ENCODE data around the gene CCNL1. TPM values are rescaled to one million over a fixed set of nuclear protein-coding genes. Genes with fewer than 3 reads are reported as not detected.
A peak's percentile ranks its signal among the peaks of the same experiment; 100 is the strongest.

Gene CCNL1
- total RNA-seq, 2 experiments from 2014 or later, result 220 to 258 TPM

DNA sequence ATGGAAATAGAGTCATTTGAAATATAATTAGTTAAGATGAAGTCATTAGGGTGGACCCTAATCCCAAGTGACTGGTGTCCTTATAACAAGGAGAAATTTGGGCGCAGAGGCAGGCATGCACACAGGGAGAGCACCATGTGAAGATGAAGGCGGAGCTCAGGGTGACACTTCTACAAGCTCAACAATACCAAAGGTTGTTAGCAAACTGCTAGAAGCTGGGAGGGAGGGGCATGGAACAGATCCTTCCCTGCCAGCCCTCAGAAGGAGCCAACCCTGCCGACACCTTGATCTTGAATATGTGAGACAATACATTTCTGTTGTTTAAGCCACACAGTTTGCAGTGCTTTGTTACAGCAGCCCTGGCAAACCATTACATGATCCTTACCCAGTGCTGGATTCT is 57.8 kb downstream of the CCNL1 start:
- Mint-ChIP-seq H3K27ac (no peak overlapping the region), H3K4me3 (no peak overlapping the region), H3K9me3 (no peaks in the 10 kb centered on the region), H3K27me3 (no peaks in the 10 kb centered on the region), H3K36me3 (ENCODE audit: low read depth) (peaks cover 3% of the 10 kb centered on the region), H3K4me1 (peaks cover 53% of the 10 kb centered on the region)
- CTCF ChIA-PET, result interaction anchor here (1.2 to 2.1 kb wide), 5 partner anchors 9 to 34 kb away, joined by 3 to 15 read pairs (median 6); no protein-coding TSS in a partner anchor
- DNase-seq, result no peak
- POLR2A ChIA-PET, result interaction anchor here (0.5 kb wide), 1 partner anchor 421 kb away, joined by 3 read pairs; no protein-coding TSS in a partner anchor

DNA sequence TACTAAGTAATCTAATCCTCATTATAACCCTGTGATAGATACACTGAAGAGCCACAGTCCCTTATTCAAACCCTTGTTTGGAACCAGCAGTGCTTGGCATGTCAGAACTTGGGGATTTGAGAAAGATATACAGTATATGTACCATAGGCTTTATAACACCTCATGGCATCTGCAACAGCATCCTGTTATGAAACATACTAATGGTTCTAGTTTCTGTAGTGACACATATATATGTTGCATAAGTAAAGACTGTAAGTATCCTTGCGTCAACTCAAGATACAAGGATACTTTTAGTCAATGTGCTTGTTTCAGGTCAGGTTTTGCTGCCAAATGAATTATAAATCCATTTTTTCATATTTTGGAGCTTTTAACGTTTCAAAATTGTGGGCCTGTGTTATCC is 58.5 kb downstream of the CCNL1 start:
- DNase-seq, result no peak
- H3K27me3 Mint-ChIP-seq, result no peaks in the 10 kb centered on the region
- H3K4me3 Mint-ChIP-seq, result no peak overlapping the region
- H3K36me3 Mint-ChIP-seq (ENCODE audit: low read depth), result peaks cover 3% of the 10 kb centered on the region
- no peaks in the 10 kb centered on the region for H3K9me3 Mint-ChIP-seq
- ChIA-PET CTCF (interaction anchor here (1.2 to 4.3 kb wide), 3 partner anchors 8 to 15 kb away, joined by 3 to 19 read pairs (median 4); no protein-coding TSS in a partner anchor), POLR2A (no interaction called here)
- H3K27ac Mint-ChIP-seq, result no peak overlapping the region
- H3K4me1 Mint-ChIP-seq, result peaks cover 53% of the 10 kb centered on the region

DNA sequence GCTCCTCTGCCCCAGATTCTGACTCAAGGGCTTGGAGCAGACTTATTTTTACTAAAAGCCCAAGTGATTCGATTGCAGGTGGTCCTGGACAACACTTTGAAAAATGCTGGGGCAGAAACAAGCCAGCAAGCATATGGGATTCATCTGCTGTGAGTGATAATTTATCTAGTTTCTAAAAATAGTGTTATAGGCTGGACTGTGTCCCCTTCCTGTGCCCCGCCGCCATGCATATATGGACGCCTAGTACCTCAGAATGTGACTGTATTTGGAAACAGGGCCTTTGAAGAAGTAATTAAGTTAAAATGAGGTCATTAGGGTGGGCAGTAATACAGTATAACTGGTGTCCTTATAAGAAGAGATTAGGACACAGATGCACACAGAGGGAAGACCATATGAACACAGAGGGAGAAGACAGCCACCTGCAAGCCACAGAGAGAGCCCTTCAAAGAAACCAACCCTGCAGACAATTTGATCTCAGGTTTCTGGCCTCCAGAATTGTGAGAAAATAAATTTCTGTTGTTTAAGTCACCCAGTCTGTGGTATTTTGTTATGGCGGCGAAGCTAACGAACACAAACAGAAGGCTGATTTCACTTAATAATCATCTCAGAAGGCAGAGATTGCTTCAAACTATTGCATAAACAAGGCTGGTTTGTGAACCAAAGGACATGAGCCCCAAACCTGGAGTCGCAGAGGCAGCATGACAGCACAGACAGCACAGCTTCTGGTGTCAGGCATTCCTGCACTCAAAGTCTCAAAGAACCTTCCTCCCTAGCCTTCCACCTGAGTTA is 59.1 kb downstream of the CCNL1 start:
- H3K27ac Mint-ChIP-seq, result no peak overlapping the region
- peaks cover 3% of the 10 kb centered on the region for H3K36me3 Mint-ChIP-seq (ENCODE audit: low read depth)
- H3K27me3 Mint-ChIP-seq, result no peaks in the 10 kb centered on the region
- DNase-seq, result no peak
- peaks cover 53% of the 10 kb centered on the region for H3K4me1 Mint-ChIP-seq
- ChIA-PET POLR2A (no interaction called here), CTCF (interaction anchor here (1.4 to 4.3 kb wide), 4 partner anchors 7 to 575 kb away, joined by 4 to 19 read pairs (median 4); no protein-coding TSS in a partner anchor)
- H3K4me3 Mint-ChIP-seq, result no peak overlapping the region
- H3K9me3 Mint-ChIP-seq, result no peaks in the 10 kb centered on the region

DNA sequence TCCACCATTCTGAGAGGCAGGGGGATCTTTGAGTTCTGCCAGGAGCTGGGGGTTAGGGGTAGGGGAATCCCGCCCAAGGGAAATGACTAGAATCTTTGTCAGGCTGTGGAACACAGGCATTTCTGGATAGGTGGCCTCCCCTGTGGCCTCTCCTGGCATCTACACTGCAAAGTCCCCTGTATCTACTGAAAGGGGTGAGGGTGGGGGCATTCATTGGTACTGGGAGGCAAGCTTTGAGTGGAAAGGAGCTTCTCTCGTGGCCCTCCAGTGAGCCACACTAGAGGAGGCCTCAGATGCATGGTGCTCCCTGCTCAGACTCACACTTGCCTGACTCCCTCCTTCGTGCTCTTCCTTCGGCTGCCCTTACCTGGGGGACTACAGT is 59.9 kb downstream of the CCNL1 start:
- H3K27ac Mint-ChIP-seq, result no peak overlapping the region
- POLR2A ChIA-PET, result no interaction called here
- CTCF ChIA-PET, result interaction anchor here (1.4 to 4.3 kb wide), 4 partner anchors 11 to 575 kb away, joined by 4 to 19 read pairs (median 4); no protein-coding TSS in a partner anchor
- H3K4me1 Mint-ChIP-seq, result peaks cover 48% of the 10 kb centered on the region
- no peaks in the 10 kb centered on the region for H3K9me3 Mint-ChIP-seq
- DNase-seq, result no peak
- peaks cover 3% of the 10 kb centered on the region for H3K36me3 Mint-ChIP-seq (ENCODE audit: low read depth)
- H3K4me3 Mint-ChIP-seq, result no peak overlapping the region
- H3K27me3 Mint-ChIP-seq, result no peaks in the 10 kb centered on the region

DNA sequence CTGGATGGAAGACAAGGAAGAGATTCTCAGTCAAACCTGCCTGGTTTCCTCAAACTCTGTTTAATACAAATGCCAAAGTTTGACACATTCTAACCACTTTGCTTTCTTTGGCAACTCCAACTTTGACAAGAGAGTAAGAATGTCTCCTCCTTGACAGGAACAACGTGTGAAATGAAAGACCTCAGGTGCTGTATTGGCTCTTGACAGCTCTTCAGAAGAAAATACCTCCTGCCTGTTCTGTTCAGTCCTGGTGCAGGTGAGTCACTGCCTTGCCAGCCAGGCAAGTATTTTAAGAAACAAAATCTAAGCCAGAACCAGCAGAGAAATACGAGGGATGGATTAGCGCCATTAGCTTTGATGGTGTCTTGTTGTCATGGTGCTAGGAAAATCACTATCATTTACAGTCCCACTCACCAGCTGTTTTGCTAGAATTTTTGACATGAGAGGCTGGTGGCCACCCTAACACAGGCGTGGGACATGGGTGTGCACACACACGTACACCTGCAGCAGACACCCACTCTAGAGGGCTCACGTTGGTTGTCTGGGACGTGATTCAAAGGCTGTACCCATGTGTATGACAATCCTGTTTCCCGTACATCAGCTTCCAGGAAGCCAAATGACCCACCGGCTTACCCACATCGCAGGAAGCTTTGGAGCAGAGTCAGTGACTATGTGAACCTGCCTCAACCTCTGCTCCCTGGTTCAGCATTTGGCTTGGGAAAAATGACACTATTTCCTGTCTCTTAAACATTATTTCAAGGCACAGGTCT is 60.4 kb downstream of the CCNL1 start:
- peak overlapping the region; percentile 46 for H3K27ac Mint-ChIP-seq
- no peak for DNase-seq
- H3K4me3 Mint-ChIP-seq, result no peak overlapping the region
- H3K27me3 Mint-ChIP-seq, result no peaks in the 10 kb centered on the region
- ChIA-PET POLR2A (interaction anchor here (0.6 kb wide), 1 partner anchor 14 kb away, joined by 3 read pairs; no protein-coding TSS in a partner anchor), CTCF (interaction anchor here (1.4 to 4.3 kb wide), 4 partner anchors 10 to 574 kb away, joined by 4 to 19 read pairs (median 4); no protein-coding TSS in a partner anchor)
- no peaks in the 10 kb centered on the region for H3K9me3 Mint-ChIP-seq
- H3K4me1 Mint-ChIP-seq, result peaks cover 46% of the 10 kb centered on the region
- peaks cover 3% of the 10 kb centered on the region for H3K36me3 Mint-ChIP-seq (ENCODE audit: low read depth)

DNA sequence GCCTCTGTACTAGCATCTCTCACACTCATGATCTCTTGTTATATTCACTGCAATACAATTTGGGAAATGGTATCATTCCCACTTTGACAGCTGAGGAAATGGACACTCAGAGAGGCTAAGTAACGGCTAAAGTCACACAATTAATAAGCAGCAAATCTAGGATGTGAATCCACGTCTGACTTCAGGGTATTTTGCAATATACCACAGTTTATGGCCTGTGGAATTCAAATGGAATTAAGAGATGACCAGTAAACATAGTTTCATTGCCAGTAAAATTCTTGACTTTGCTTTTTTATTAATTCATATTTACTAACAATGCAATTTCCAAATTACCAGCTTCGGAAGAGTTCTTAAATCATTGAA is 61.1 kb downstream of the CCNL1 start:
- H3K9me3 Mint-ChIP-seq, result no peaks in the 10 kb centered on the region
- POLR2A ChIA-PET, result interaction anchor here (0.6 kb wide), 1 partner anchor 14 kb away, joined by 3 read pairs; no protein-coding TSS in a partner anchor
- H3K36me3 Mint-ChIP-seq (ENCODE audit: low read depth), result peaks cover 3% of the 10 kb centered on the region
- H3K4me3 Mint-ChIP-seq, result no peak overlapping the region
- peaks cover 41% of the 10 kb centered on the region for H3K4me1 Mint-ChIP-seq
- no peak overlapping the region for H3K27ac Mint-ChIP-seq
- DNase-seq, result no peak
- no peaks in the 10 kb centered on the region for H3K27me3 Mint-ChIP-seq
- CTCF ChIA-PET, result interaction anchor here (0.6 to 4.3 kb wide), 3 partner anchors 10 to 112 kb away, joined by 3 to 19 read pairs (median 4); no protein-coding TSS in a partner anchor

DNA sequence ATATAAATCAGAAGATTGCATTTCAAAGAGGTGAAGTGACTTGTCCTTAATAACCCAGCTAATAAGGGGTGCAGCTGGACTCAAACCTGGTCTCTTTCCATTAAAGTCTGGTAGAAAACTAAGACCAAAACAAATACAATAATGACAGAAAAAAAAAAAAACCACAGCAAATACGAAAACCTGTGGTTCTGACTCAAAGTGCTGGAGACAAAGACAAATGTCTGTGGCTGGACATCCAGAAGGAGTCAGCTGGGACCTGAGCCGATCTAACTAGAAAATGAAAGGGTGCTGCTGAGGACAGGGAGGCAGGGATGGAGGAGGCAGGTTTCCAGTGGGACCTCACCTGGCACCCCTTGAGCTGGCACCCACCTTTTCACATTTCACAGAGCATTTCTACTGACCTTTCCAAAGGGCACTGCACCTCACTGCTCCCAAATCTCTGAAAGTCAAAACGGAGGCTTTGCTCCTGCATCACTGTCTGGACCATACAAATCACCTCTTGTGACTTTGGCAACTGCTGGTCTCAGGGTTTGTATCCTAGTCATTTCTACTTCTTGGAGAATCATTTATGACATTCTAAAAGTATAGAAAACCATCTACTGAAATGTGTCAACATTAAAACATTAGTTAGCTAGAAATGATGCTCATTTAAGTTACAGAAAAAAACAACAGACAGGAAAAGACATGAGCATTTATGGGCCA is 61.7 kb downstream of the CCNL1 start:
- Mint-ChIP-seq H3K9me3 (no peaks in the 10 kb centered on the region), H3K36me3 (ENCODE audit: low read depth) (peaks cover 3% of the 10 kb centered on the region), H3K27me3 (no peaks in the 10 kb centered on the region), H3K27ac (no peak overlapping the region), H3K4me1 (peaks cover 37% of the 10 kb centered on the region), H3K4me3 (no peak overlapping the region)
- POLR2A ChIA-PET, result interaction anchor here (0.6 kb wide), 1 partner anchor 15 kb away, joined by 3 read pairs; no protein-coding TSS in a partner anchor
- DNase-seq, result no peak
- CTCF ChIA-PET, result interaction anchor here (0.6 to 4.3 kb wide), 4 partner anchors 9 to 112 kb away, joined by 3 to 19 read pairs (median 4); no protein-coding TSS in a partner anchor
